NK-92 treated with Interleukin-12 subunit alpha and Interleukin-12 subunit beta, amount 100 ng/mL, for 24 hours (cell line): ENCODE measurements around the gene ONECUT3.
A peak's percentile ranks its signal among the peaks of the same experiment; 100 is the strongest.
"Not testable (repeated sequence)": the region's sequence is repeated elsewhere in the genome, so short reads cannot be mapped to it uniquely, and the experiment has no call there.

Experiments used
- DNase-seq: peaks from one replicate; lab custom pipeline; 2025; lab: John Stamatoyannopoulos, UW

The ONECUT3 gene

DNA sequence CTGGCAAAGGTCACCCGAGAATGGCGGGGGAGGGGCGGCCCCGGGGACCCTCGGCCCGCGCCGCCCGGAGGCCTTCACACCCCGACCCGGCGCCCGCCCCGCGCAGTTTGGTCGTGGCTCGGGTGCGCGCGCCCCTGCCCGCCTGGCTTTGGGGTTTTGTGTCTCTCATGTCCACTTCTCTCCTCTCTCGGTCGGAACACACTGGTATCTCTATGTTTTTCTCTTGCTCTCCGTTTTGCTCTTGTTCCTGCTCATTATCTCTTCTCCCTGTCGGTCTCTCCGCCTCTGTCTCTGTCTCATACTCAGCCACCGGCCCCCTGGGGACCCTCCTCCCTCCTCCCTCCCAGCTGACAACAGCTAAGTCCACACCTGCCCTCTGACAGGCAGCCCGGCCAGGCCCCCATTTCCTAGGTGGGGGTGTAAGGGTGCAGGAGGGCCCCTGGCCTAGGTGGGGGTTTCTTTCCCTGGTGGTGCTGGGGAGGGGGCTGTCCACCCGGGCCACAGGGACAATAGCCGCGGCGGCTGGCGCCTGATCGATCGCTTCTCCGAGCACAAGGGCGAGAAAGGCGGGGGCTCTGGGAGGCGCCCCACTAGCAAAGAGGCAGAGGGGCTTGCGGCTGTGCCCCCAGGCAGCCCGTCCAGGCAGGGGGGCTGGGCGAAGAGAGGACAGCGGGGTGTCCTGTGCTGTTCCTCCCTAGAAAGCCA lies 2.3 kb downstream of the ONECUT3 start:
- no peak for DNase-seq

- no peak for DNase-seq
These were observed 3.0 kb downstream of the ONECUT3 start for GRCh38 chr19:1756264-1756663.

GRCh38 chr19:1756705-1757465 lies 3.6 kb downstream of the ONECUT3 start:
- DNase-seq: no peak

DNA sequence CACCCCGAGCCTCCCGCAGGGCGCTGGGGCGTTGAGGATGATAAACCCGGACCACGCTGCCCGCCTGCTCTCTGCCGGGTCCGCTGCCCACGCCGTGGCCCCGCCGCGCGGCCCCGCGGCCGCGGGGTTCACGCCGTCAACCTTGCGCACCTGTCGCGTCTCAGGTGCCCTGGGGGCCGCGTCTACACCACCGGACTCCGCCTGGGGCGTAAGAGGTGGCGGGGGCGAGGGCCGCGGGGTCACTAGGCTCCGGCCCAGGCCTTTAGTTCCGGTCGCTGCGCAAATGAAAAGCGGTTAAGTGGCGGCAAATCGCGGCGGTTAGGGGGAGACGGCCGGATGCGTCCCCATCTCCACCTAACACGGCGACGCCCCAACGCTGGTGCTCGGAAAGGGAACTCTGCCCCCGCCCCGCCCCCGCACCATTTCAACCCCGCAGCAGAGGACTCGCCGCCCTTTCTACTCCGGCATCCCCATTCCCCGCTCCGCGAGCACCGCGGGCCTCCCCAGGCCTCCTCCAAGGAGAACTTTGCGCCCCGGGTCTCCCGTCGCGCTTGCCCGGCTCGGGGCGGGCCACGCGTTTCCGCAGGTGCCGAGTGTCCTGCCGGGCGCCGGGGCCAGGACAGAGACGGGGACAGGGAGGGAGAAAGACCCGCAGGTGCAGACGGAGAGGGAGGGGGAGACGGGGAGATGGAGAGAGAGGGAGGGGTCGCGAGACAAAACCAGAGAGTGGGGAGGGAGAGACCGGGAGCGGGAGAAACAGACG lies 4.3 kb downstream of the ONECUT3 start:
- DNase-seq: no peak

GRCh38 chr19:1758231-1758577 lies 4.9 kb downstream of the ONECUT3 start:
- DNase-seq: no peak

DNA sequence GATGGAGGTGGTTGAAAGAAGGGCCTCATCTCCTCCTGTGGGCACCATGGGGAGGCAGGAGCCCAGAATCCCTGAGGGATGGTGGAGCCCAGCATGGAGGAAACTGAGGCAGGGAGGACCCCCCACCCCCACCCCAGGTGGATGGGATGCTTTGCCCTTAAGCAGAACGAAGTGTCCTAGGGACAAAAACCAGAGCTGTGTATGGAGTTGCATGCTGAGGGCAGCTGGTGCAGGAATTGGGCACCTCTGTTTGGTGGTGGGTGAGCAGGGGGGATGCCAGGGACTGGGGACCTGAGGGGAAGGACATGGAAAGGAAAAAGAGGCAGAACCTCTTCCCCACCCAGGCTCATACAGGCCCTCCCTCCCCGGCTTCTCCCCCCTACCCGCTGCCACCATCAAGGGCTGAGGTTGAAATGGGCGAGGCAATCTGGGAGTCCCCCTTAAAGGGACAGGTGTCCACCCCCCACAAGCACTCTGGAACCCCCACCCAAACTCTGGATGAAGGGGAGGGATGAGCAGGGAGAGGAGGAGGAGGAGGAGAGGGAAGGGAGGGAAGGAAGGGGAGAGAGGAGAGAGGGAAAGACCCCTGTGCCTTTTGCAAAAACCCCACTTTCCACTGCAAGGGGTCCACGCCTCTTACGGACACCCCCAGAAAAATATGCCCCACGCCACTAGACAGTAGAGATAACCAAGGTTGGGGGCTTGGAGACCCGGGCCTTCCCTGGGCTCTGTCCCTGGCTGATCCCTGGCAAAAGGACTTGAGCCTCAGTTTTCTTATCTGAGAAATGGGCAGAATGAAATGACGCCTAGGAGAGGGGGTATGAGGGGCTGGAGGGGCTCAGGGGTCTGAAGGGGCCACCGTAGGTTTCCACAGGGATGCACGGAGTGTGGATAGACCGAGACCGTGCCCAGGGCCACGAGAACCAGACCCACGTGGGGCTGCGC lies 5.9 kb downstream of the ONECUT3 start:
- no peak for DNase-seq

DNA sequence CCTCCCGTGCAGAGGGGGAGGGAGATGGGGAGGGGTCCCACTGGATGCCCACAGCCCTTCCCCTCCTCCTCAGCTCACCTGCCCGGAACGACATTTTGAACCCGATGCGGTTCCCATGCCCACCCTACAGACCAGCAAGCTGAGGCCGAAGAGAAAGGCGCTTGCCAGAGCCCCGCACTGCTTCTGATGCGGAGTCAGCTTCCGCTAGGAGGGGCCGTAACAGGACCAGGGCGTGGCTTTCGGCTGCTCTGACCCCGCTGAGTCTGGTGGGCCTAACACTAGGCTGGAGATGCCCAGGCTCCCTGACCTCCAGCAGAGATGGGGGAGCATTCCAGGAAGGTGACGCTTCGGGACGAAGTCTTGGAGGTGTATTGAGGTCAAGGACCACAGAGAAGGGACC lies 6.7 kb downstream of the ONECUT3 start:
- no peak for DNase-seq

DNA sequence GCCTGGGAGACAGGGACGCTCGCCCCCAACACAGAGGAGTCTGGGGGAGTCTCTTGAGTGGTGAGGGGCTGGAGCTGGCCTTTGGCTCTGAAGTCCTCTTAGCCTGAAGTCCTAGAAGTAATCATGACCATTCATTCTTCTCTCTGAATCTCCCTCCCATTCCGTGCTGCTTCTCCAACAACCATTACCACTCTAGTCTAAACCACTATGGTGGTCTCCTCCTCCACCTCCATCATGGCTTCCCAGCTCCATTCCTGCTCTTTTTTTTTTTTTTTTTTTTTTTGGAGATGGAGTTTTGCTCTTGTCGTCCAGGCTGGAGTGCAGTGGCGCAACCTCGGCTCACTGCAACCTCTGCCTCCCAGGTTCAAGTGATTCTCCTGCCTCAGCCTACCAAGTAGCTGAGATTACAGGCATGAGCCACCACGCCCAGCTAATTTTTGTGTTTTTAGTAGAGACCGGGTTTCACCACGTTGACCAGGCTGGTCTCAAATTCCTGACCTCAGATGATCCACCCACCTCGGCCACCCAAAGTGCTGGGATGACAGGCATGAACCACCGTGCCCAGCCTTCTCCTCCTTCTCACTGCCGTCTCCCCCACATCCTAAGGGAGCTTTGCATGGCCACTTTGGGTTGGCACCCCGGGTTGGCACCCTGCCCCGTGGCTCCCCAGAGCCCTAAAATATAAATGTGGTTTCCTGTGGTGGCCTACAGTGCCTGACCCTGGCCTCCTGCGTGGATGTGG lies 7.7 kb downstream of the ONECUT3 start:
- DNase-seq: not testable (repeated sequence)

GRCh38 chr19:1761528-1762242 lies 8.4 kb downstream of the ONECUT3 start:
- no peak for DNase-seq

- no peak for DNase-seq
These were observed 9.2 kb downstream of the ONECUT3 start for GRCh38 chr19:1762243-1763117.

DNA sequence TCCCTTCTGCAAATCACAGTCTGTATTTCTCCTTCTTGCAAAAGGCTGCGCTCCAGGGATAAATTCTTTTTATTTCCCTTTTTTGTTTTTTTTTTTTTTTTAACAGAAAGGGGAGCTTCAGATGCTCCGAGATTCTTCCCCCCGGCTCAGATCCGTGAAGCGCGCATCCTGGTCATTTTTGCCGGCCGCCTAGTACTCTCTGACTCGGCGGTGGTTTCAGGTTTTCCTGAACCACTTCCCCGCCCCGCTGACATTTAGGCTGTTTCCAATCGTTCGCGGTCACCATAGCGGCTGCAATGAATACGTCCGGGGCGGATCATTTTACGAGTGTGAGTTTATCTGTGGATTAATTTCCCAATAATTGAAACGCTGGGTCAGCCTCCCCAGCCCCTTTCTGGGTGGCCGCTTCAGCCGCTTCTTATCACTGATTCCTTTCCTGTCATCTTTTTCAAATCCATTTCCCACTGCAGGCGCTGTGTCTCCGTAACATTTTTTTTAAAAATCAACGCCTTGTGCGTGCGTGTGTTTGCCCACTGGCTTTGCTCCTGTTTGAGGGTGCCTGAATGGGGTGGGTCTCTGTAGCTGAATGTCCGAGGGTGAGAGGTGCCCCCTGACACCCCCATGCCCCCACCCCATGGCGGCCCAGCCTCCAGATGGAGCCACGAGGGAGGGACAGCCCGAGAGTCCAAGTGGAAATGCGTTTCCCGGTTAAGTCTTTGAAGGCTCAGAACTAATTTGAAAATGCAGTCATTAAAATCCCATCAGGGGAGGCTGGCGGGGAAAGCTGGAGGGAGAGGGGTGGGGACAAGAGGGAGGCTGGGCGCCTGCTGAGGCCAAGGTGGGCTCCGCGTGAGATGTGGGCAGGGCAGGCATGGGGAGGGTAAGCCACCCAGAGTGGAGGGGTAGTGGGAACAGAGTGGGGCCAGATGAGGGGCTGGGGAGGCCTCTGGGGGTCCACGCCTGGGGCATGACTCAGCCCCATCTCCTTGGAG lies 10.6 kb downstream of the ONECUT3 start:
- no peak for DNase-seq

- DNase-seq: no peak
These were observed 11.4 kb downstream of the ONECUT3 start for GRCh38 chr19:1764729-1765128.

DNA sequence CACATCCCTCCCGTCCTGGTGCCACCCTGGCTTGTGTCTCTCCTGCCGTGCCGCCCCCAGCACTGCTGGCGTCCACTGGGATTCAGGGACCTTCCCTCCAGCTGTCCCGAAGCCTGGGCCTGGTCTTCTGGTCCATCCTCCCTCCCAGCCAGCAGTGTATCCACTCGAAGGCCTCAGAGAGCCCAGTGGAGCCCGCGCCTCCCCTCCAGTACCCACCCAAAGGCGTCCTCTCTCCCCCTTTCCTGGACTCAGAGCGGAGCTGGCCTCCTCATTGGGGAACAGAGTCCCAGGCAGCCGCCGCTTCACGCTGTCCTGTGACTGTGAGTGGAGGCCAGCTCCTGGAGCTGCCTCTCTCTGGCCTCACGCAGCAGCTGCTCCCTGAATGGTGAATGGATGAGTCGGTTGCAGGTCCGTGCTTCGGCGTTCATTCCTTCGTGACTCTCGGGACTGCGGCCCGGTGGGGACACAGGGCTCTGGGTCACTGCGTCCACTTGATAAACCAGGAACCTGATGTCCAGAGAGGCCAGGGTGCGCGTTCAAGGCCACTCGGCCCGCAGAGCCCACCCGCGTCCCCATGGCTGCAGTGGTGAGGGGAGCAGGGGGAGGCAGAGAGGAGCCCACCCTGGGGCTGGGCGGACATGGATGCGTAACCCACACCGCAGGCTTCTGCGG lies 12.1 kb downstream of the ONECUT3 start:
- DNase-seq: no peak

DNA sequence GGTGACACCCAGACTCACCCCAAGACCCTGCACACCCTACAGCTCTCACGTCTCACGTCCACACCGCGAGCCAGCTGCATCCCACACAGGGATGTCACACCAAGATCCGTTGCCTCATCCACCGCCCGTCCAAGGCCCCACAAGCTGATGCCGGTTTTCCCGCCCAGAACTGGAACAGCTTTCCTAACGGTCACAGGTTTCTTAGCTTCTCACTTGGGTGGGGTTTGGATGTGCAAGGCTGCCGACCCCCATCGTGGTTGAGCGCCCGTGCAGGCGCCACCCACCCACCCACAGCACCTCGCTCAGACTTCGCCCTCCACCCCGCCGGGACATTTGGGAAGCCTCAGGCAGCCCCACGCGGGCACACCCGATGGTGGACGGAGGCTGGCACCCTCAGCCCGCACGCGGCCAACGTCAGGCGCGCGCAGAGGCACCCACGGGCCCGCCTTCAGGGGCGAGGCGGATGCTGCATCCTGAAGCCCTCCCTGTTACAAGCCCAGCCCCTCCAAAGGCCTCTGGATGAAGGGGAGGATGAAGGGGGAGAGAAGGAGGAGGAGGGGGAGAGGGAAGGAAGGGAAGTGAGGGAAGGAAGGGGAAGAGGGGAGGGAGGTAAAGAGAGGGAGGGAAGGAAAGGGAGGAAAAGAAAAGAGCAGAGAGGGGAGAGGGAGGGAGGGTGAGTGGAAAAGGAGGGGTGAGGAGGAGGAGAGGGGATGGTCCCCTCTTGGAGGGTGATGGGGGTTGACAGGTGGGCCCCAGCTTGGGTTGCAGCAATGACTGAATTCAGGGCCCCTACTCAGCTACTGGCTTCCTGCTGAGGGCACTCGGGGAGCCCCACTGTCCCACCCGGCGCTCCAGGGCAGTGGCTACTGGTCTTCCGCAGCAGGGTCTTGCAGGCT lies 12.8 kb downstream of the ONECUT3 start:
- DNase-seq: no peak

- no peak for DNase-seq
These were observed 13.6 kb downstream of the ONECUT3 start for GRCh38 chr19:1766800-1767352.

GRCh38 chr19:1767464-1767933 lies 14.2 kb downstream of the ONECUT3 start:
- DNase-seq: peak; percentile 16
